Endodermal cell (in vitro differentiated cells): ENCODE results near the gene MYCN. TPM values are rescaled to one million over a fixed set of nuclear protein-coding genes. Genes with fewer than 3 reads are reported as not detected.

Experiments
- DNase-seq: peaks from one replicate; pipeline ENCODE4 v3.0.0-alpha.2; 2017
- H3K27ac ChIP-seq: 2 replicates; pipeline ENCODE4 v1.5.1; 2013; ENCODE audit warnings: mild to moderate bottlenecking, low read depth, low read length, moderate library complexity
- H3K27me3 ChIP-seq: 2 replicates; pipeline ENCODE4 v1.6.1; 2013; ENCODE audit warnings: mild to moderate bottlenecking, low read length, moderate library complexity; ENCODE audit not compliant: insufficient read depth, control insufficient read depth, poor library complexity, severe bottlenecking
- H3K36me3 ChIP-seq: 2 replicates; pipeline ENCODE4 v1.7.0; 2013; ENCODE audit warnings: mild to moderate bottlenecking, low read length, moderate library complexity; ENCODE audit not compliant: control insufficient read depth, insufficient read depth
- H3K4me1 ChIP-seq: one replicate; pipeline ENCODE4 v1.7.0; 2013; ENCODE audit warnings: low read length; ENCODE audit not compliant: control insufficient read depth, insufficient read depth
- H3K4me3 ChIP-seq: 2 replicates; pipeline ENCODE4 v1.5.1; 2013; ENCODE audit warnings: mild to moderate bottlenecking, low read length, moderate library complexity
- H3K9ac ChIP-seq: 2 replicates; pipeline ENCODE4 v1.6.1; 2013; ENCODE audit warnings: mild to moderate bottlenecking, low read length, moderate library complexity; ENCODE audit not compliant: poor library complexity, severe bottlenecking; ENCODE audit errors: extremely low read depth
- H3K9me3 ChIP-seq: 2 replicates; pipeline ENCODE4 v1.6.1; 2013; ENCODE audit warnings: mild to moderate bottlenecking, low read length, moderate library complexity; ENCODE audit not compliant: control insufficient read depth
- H3K27ac Mint-ChIP-seq: 2 replicates; pipeline ENCODE4 v1.8.0; 2020; ENCODE audit warnings: mixed read lengths
- H3K27me3 Mint-ChIP-seq: 2 replicates; pipeline ENCODE4 v1.8.0; 2021; ENCODE audit warnings: mild to moderate bottlenecking, mixed read lengths; ENCODE audit not compliant: insufficient read depth
- H3K36me3 Mint-ChIP-seq: 2 replicates; pipeline ENCODE4 v1.8.0; 2020; ENCODE audit warnings: low read depth, mixed read lengths
- H3K4me1 Mint-ChIP-seq: 2 replicates; pipeline ENCODE4 v1.8.0; 2020; ENCODE audit warnings: mixed read lengths
- H3K4me3 Mint-ChIP-seq: 2 replicates; pipeline ENCODE4 v1.8.0; 2020; ENCODE audit warnings: mild to moderate bottlenecking, moderate library complexity, mixed read lengths
- H3K9me3 Mint-ChIP-seq: 2 replicates; pipeline ENCODE4 v1.8.0; 2020; ENCODE audit warnings: mild to moderate bottlenecking, mixed read lengths
- CTCF ChIP-seq: fragments of 200-600 bp; sonication (generic); conservative IDR thresholded peaks from 2 replicates; pipeline ENCODE4 v1.5.0; 2021; ENCODE audit warnings: antibody characterized with exemption, mild to moderate bottlenecking
- WGBS, 2 experiments: methylation state at CpG; one replicate each; pipeline versions ENCODE4 v1.1.5 to v1.1.7; 2013; ENCODE audit warnings: missing lambda C conversion rate in 2 of 2, mixed read lengths in 1 of 2; ENCODE audit not compliant: insufficient coverage in 1 of 2, insufficient read length in 1 of 2; 5-methylcytosine and 5-hydroxymethylcytosine counted together
- total RNA-seq, 2 donors: library from RNA; stranded (reverse); fragmentation: NEBNext Ultra II Directional in 1 of 2; extraction: Animal tissue kit (Norgen Biotek cat#: 25700) in 1 of 2; gene quantifications; 2 replicates in 1 of 2; 3 replicates in 1 of 2; pipeline ENCODE4 v1.2.1, GENCODE V29; 2021

MYCN gene
- total RNA-seq, 2 donors from 2014 or later = 36.8 to 52.3 TPM

GRCh38 chr2:15965564-15966019 lies 25.2 kb downstream of the MYCN start:
- Histone ChIP-seq H3K27me3 (no peaks in the 10 kb centered on the region), H3K36me3 (no peaks in the 10 kb centered on the region), H3K9ac (no peak overlapping the region), H3K27ac (peak overlapping the region; percentile 26), H3K9me3 (no peaks in the 10 kb centered on the region), H3K4me1 (no peaks in the 10 kb centered on the region), H3K4me3 (no peak overlapping the region)
- peak; percentile 52 for DNase-seq
- 56 to 77% methylated on average over 9 to 14 of the region's 14 CpGs for WGBS, 2 experiments
- Mint-ChIP-seq H3K4me3 (no peak overlapping the region), H3K9me3 (peaks cover 6% of the 10 kb centered on the region), H3K27me3 (no peaks in the 10 kb centered on the region), H3K36me3 (no peaks in the 10 kb centered on the region), H3K27ac (no peak overlapping the region), H3K4me1 (peaks cover 15% of the 10 kb centered on the region)
- no peak for TF ChIP-seq CTCF

- peaks cover 6% of the 10 kb centered on the region for H3K4me1 ChIP-seq
- no peak overlapping the region for H3K4me3 ChIP-seq
- no peak overlapping the region for H3K27ac ChIP-seq
- Mint-ChIP-seq H3K36me3 (no peaks in the 10 kb centered on the region), H3K9me3 (peaks cover 2% of the 10 kb centered on the region), H3K4me3 (no peak overlapping the region), H3K4me1 (peaks cover 23% of the 10 kb centered on the region), H3K27ac (no peak overlapping the region), H3K27me3 (no peaks in the 10 kb centered on the region)
- no peaks in the 10 kb centered on the region for H3K36me3 ChIP-seq
- no peaks in the 10 kb centered on the region for H3K27me3 ChIP-seq
- peak; percentile 37 for DNase-seq
- H3K9me3 ChIP-seq = no peaks in the 10 kb centered on the region
- WGBS, 2 experiments = 90 to 92% methylated on average over 6 to 9 of the region's 10 CpGs
- TF ChIP-seq CTCF = no peak
- no peak overlapping the region for H3K9ac ChIP-seq
Observed at GRCh38 chr2:15967415-15968279, 27.3 kb downstream of the MYCN start.

GRCh38 chr2:15968280-15969178 lies 28.2 kb downstream of the MYCN start:
- H3K27me3 Mint-ChIP-seq = no peaks in the 10 kb centered on the region
- Histone ChIP-seq H3K9ac (no peak overlapping the region), H3K36me3 (no peaks in the 10 kb centered on the region), H3K27me3 (no peaks in the 10 kb centered on the region), H3K4me3 (no peak overlapping the region), H3K27ac (no peak overlapping the region), H3K9me3 (no peaks in the 10 kb centered on the region), H3K4me1 (peaks cover 6% of the 10 kb centered on the region)
- H3K4me1 Mint-ChIP-seq = peaks cover 23% of the 10 kb centered on the region
- no peak overlapping the region for H3K4me3 Mint-ChIP-seq
- peaks cover 2% of the 10 kb centered on the region for H3K9me3 Mint-ChIP-seq
- no peaks in the 10 kb centered on the region for H3K36me3 Mint-ChIP-seq
- DNase-seq = peak; percentile 49
- H3K27ac Mint-ChIP-seq = no peak overlapping the region
- 93% methylated on average over 7 of the region's 7 CpGs for WGBS, 2 experiments
- TF ChIP-seq CTCF = peak; percentile 14
